BJ (cell line): ENCODE measurements around the gene LRRC43. TPM values are rescaled to one million over a fixed set of nuclear protein-coding genes. Genes with fewer than 3 reads are reported as not detected.

Source experiments
- CTCF ChIA-PET: fragments of 350-600 bp; formaldehyde crosslinking; extraction: SDS; loops from one replicate; lab custom pipeline; 2021; ENCODE audit warnings: antibody characterized with exemption, inconsistent platforms; lab: Yijun Ruan, JAX
- POLR2A ChIA-PET: fragments of 300-600 bp; sonication (Branson Sonifier 250); formaldehyde crosslinking; extraction: SDS; loops from one replicate; lab custom pipeline; 2021; ENCODE audit warnings: antibody characterized with exemption; lab: Charles Lee
- DNase-seq: peaks from one replicate; pipeline ENCODE4 v3.0.0-alpha.2; 2011; ENCODE audit warnings: low read depth
- H3K27me3 ChIP-seq: 2 replicates; pipeline ENCODE4 v1.6.0; 2011; ENCODE audit warnings: low read length; ENCODE audit not compliant: control insufficient read depth, insufficient read depth
- H3K36me3 ChIP-seq: 2 replicates; pipeline ENCODE4 v1.5.1; 2011; ENCODE audit warnings: low read length; ENCODE audit not compliant: control insufficient read depth, insufficient read depth
- H3K4me3 ChIP-seq: 2 replicates; pipeline ENCODE4 v1.5.1; 2011; ENCODE audit warnings: low read depth, mild to moderate bottlenecking, control low read depth, low read length
- CTCF ChIP-seq: IDR thresholded peaks from 2 replicates; pipeline ENCODE4 v1.5.1; 2011; ENCODE audit warnings: low read depth, mild to moderate bottlenecking, control low read depth, inconsistent platforms, low read length, moderate library complexity; ENCODE audit not compliant: insufficient read depth
- polyA plus RNA-seq: library from polyadenylated mRNA; depleted of rRNA; stranded (reverse); fragments of >200 nt; gene quantifications from 2 replicates; pipeline ENCODE4 v1.2.3, GENCODE V29; 2011

Gene LRRC43
- polyA plus RNA-seq, 1 experiment: 1.6 TPM

GRCh38 chr12:122145505-122146330 lies 37.2 kb upstream of the LRRC43 start:
- Histone ChIP-seq H3K36me3 (peaks cover 21% of the 10 kb centered on the region), H3K4me3 (no peak overlapping the region), H3K27me3 (no peaks in the 10 kb centered on the region)
- ChIA-PET POLR2A (no interaction called here), CTCF (interaction anchor here (3.1 kb wide), 1 partner anchor 91 kb away, joined by 16 read pairs; no protein-coding TSS in a partner anchor)
- TF ChIP-seq CTCF: no peak
- DNase-seq: no peak

- no peak for TF ChIP-seq CTCF
- ChIA-PET CTCF (interaction anchor here (0.8 to 3.1 kb wide), 3 partner anchors 24 to 93 kb away, joined by 3 to 16 read pairs (median 3); no protein-coding TSS in a partner anchor), POLR2A (interaction anchor here (0.6 kb wide), 1 partner anchor 10 kb away, joined by 4 read pairs; no protein-coding TSS in a partner anchor)
- Histone ChIP-seq H3K27me3 (no peaks in the 10 kb centered on the region), H3K36me3 (peaks cover 5% of the 10 kb centered on the region), H3K4me3 (no peak overlapping the region)
- DNase-seq: no peak
Observed at GRCh38 chr12:122147514-122148290, 35.2 kb upstream of the LRRC43 start.

- no peak overlapping the region for H3K4me3 ChIP-seq
- peaks cover 2% of the 10 kb centered on the region; the same call in 1 of the 2 replicates for H3K27me3 ChIP-seq
- ChIA-PET CTCF (interaction anchor here (0.8 kb wide), 1 partner anchor 38 kb away, joined by 3 read pairs; no protein-coding TSS in a partner anchor), POLR2A (interaction anchor here (0.6 kb wide), 1 partner anchor 9 kb away, joined by 4 read pairs; no protein-coding TSS in a partner anchor)
- no peak for DNase-seq
- H3K36me3 ChIP-seq: peaks cover 2% of the 10 kb centered on the region; the same call in 1 of the 2 replicates
- no peak for TF ChIP-seq CTCF
Observed at GRCh38 chr12:122148657-122149056, 34.3 kb upstream of the LRRC43 start.

- ChIA-PET CTCF (interaction anchor here (0.6 to 1.1 kb wide), 2 partner anchors 27 to 95 kb away, joined by 3 read pairs; no protein-coding TSS in a partner anchor), POLR2A (no interaction called here)
- no peak for TF ChIP-seq CTCF
- peaks cover 2% of the 10 kb centered on the region; the same call in 1 of the 2 replicates for H3K27me3 ChIP-seq
- H3K36me3 ChIP-seq: no peaks in the 10 kb centered on the region; the same call in 1 of the 2 replicates
- DNase-seq: no peak
- no peak overlapping the region for H3K4me3 ChIP-seq
Observed at GRCh38 chr12:122150127-122150681, 32.7 kb upstream of the LRRC43 start.
